GM21825 (cell line): ENCODE data around the gene AIG1.

Source experiments
- ATAC-seq: cut with Tn5 transposase; IDR thresholded peaks from one replicate; pipeline ENCODE4 v1.9.1; 2021; ENCODE audit warnings: mild to moderate bottlenecking, moderate library complexity; ENCODE audit not compliant: unreplicated experiment

Gene AIG1

DNA sequence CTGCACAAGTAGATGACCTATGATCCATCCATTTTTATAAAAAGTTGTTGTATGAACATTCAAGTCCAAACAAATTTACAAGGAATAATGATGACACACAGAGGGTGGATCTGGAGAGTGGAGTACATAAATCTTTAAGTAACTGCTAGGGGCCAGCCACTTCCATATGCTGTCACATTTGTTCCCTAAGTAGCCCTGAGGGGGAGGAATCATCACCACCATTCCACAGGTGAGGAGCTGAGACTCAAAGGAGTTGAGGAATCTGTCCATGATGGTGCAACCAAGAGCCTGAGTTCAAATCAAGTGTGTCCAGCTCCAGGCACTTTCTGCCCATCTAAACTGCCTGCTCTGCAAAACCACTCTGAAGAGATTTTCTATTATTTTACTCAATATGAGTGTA, 132.1 kb downstream of the AIG1 start:
- ATAC-seq, result no peak

DNA sequence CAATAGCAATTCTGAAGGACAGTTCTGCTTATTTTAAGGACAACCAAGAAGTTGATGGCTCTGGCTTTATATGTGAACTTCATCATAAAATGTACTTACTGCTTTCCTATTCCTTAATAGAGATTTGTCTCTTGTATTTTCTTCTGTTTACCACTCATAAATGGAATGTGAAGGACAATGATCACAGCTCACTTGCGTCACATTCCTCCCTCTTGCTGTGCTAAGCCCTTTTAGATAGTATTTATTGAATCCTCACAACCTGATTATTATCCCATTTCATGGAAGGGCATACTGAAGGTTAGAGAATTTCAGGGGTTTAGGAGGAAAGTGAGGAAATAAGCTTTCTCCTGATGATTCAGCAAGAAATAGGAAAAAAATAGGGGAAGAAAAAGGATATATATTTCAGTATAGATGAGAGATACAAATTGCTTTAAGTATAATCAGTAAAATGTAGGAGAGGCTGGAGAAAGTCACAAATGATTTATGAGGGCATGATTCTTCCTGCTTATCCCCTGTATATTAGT, 132.9 kb downstream of the AIG1 start:
- ATAC-seq, result no peak

DNA sequence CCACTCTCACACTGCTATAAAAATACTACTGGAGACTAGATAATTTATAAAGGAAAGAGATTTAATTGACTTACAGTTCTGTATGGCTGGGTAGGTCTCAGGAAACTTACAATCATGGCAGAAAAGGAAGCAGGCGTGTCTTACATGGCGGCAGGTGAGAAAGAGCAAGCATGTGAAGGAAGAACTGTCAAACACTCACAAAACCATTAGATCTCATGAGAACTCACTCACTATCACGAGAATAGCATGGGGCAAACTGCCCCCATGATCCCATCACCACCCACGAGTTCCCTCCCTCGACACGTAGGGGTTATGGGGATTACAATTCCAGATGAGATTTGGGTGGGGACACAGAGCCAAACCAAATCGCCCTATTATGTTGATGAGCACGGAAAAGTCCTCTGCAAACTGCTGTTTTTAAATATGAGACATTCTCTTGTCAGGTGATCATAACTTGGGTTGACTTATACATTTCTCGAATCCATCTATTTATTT, 133.5 kb downstream of the AIG1 start:
- ATAC-seq, result no peak

DNA sequence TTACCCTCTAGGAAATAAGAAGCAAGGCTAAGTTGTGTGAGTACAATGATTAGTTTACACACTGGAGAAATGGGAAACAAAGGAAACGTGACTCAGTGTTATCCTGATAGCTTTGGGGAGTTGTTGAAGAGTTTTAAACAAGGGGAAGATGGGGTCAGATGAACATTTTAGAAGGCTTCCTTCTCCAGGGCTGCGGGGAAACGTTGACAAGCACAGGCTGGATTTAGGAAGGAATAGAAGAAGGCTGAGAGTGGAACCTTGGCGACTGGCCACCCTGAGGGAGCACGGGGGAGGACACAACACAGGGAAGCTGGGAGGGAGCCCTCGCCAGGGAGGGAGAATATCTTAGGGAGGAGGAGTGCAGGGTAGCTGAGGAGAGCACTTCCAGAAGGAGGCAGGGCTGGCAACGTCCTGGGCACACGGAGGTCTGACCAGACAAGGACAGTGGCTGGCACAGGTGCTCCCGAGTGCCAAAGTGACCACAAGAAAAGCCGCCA, 134.7 kb downstream of the AIG1 start:
- no peak for ATAC-seq

DNA sequence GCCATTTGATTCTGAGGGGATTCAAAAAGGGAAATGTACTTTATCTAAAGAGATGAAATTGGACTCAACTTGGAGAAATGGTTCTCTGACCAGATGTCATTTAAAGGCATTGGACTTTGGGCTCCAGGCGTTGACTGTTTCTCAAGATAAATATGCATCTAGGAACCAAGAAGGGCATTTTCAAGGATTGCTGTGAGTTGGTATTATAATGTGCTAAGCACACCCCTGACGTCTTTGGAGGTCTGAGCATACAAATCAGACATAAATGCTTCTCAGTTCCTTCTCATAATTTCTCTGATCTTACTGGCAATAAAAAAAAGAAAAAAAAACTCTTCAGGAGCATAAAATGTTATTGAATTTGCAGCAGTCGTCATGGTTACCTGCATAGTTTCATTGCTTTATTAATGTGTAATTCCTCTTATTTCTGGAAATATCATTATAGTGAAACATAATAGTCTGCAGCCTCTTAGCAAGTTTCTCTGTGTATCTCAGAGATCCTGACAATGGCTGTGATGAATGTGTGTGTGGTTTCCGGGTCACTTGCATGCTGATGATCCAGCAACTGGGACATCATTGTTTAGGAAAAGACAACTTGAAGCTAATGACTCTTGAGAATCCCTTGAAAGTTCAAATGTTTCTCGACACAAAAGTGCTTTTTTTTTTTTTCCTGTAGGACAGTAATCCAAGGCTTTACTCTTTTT, 136.0 kb downstream of the AIG1 start:
- ATAC-seq, result no peak

DNA sequence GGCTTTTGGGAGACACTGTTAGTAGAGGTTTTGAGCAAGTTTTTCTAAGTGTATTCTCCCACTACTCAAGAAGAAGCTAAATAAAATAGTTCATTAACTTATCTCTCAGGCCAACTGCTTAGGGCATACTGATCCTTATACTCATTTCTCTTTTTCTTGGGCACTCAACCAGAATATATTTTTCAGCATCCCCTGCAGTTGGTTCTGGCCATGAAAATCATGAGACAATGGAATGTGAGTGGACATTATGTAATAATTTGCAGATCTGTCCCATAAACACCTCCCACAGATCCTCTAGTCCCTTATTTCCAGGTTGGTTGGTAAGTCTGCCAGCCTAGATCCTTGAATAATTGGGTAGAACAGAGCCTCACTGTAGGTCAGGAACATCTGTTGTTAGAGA, 136.7 kb downstream of the AIG1 start:
- no peak for ATAC-seq

DNA sequence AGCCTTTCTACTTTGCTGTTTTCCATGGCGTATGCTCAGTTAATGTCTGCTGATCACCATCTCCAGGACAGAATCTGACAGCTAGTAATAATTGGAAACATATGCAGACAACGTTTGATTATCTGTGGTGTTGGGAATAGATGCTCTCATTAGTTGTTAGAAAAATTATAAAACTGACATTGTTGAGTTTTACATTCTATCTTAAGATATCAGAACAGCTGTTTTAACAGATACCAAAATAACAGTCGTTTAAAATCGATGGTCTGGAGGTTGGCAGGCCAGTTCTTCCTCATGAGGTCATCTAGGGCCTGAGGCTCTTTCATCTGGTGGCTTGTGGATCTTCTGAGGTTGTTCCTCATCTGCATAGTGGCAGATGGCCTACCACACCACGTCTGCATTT, 137.6 kb downstream of the AIG1 start:
- no peak for ATAC-seq

DNA sequence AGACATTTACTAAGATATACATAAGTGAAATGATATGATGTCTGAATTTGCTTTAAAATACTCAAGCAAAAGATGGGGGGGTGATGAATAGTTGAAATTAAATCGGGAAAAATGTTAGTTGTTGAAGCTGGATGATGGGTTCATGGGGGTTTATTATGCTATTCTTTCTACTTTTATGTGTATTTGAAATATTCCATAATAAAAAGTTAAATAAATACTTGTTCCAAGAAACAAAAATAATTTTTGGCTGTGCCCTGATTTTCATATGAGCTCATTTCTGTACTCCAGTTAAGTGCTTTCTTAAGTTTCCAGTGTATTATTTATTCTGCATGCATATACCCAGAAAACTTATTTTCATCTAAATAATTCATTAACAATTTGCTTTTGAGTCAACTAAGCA, 138.6 kb downstream of the AIG1 start:
- no peak for ATAC-seq

DNA sequence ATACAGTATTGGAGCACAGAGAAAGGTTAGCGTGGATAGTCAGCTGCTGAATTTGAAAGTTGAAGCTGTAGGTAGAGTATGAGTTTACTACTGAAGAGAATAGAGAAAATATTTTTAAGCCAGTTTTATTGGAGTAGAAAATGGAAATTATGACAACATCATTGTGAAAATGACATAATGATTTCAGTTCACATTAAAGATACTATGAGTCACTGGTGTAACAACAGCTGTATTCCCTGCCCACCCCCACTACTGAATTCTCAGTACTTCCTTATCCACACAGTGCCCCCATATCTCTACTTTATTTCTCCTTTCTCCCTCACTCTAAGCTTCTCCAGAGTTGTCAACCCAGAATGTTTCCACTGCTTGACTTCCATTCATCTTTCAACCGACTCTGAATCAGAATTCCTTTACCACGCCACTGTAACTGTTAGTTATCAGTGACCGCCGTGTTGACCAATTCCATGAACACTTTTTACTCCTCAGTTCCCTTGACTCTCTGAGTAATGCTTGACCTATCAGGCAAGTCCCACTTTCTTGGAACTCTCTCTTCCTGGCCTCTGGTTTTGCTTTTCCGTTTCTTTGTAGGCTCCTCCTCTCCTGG, 139.6 kb downstream of the AIG1 start:
- ATAC-seq, result no peak

DNA sequence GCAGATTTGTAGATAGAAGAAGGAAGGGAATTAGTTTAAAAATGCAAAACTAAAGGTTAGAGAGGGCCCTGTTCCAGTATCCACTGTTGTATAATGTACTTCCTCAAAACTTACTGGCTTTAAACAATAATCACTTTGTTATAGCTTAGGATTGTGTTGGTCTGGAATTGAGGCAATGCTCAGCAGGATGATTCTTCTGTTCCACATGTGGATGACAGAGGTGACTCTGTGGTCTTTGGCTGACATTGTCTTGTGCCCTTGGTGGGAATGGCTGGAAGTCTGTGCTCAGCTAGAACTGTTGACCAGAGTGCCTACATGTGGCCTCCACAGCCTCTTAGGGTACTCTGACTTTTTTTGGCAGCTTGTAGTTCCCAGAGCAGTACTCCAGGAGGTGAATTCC, 143.4 kb downstream of the AIG1 start:
- no peak for ATAC-seq

DNA sequence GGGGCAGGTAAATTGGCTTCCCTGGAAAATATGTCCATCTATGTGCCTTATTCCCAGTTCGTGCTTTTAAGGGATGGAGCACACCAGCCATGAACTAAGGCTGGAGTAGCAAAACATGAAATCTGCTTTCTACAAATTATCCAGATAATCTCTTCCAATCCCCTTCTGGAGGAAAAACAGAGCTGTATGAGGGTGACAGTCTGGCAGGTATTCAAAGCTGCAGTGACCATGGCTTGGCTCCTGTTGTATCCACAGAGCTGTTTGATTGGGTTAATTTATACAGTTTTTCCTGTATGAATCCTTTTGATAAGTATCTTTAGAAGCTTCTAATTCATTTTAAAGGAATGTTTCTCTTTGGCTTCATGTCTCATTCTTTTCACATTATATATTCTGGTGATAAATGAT, 144.4 kb downstream of the AIG1 start:
- no peak for ATAC-seq

DNA sequence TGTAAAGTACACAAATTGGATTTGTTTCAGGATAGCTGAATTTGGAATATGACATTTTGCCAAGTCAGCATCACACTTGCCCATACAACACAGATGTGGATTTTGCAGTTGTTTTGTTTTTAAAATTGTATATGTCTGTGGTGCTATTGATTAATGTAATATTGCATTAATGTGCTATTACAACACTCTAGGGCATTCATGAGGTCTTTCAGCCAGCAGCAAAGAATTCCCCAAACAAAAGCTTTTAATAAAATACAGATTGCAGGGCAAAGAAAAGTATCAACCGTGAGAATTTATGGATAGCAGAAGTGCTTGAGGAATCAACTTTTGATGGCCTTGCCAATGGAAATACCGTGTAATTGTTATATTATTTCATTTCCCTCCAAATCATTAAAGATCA, 144.9 kb downstream of the AIG1 start:
- ATAC-seq, result no peak

DNA sequence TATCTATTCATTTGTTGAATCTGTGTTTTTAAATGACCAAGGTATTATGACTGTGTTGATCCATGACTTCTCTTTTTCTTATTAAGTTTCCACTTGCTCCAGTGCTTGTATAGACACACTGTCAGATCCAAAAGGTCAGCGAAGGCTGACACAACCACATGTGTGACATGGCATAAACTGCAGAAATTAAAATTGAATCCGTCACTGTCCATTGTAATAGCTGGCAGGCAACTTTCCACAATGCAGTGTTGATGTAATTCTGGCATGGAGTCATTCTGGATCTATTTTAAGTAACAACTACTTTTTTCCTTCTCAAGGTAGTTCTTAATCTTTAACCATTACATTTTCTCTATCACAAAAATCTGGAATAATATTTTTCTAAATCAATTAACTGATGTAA, 145.3 kb downstream of the AIG1 start:
- no peak for ATAC-seq

DNA sequence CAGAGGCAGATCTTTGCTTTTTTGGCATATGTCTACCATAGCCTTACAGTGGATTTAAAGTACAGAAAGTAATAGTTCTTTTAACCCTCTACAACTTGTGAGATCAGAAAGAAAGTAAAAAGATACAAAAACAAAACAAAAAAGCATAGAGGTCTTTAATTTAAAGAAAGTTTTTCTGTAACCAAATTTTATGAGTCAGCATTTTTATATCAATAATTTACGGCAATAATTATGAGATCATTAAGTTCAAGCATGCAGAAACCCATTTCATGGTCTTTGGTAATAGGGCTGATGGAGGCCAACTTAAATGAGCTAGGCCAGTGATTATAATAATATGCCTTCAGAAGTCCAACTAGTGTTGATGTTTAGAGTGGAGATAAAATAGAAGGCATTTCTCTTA, 145.9 kb downstream of the AIG1 start:
- no peak for ATAC-seq

DNA sequence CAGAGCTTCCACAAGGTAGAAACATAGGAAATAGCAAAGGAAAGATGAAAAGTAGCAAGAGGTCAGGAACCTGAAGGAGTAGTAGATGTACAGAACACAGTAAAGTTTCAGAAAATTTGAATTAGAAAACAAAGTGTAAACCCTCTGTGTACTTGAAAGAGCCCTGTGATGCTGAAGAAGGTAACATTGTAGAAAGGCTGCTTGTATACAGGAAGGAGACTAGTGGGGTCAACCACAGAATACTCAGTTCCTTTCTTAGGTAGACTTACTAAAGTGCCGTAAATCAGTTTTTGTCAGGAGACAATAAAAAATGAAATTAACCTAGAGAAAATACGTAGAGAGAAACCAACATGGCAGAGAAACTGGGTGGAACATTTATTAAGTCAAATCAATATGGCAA, 149.7 kb downstream of the AIG1 start:
- ATAC-seq, result no peak

DNA sequence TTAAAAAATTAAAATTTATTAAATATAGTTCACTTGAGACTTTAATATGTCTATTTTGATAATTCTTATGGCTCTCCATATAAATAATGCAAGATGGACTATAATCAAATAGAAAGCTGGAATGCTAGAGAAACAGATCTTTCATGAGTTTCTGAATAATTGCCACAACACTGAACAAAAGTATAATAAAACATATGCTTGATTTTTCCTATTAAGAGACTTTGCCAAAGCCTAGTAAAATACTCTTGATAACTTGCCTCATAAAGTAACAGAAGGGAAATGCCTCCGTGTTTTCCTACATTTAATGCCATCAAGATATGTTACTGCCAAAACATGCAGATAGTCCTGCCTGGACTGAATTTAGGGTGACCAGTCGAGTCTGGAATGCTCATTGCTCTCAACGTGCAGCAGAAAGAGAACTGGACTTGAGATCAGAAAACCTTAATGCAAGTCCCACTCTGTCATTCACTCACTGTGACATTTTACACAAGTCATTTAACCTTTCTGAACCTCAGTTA, 153.2 kb downstream of the AIG1 start:
- no peak for ATAC-seq

DNA sequence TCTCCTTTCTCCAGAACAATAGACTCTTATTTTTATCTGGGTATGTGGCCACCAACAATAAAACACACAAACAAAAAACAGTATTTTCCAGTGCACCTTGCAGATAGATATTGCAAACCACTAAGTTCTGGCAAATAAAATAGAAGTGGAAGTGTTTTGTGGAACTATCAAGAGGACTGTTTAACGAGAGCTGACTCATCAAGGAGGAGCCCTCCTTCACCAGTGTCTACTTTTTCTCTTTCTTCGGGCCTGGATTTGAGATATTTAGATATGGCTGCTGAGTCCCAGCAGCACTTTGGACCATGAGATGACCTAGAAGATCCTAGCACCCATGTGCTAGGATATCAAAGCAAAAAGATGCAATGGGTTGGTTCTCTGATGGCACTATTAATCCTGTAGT, 154.7 kb downstream of the AIG1 start:
- no peak for ATAC-seq

DNA sequence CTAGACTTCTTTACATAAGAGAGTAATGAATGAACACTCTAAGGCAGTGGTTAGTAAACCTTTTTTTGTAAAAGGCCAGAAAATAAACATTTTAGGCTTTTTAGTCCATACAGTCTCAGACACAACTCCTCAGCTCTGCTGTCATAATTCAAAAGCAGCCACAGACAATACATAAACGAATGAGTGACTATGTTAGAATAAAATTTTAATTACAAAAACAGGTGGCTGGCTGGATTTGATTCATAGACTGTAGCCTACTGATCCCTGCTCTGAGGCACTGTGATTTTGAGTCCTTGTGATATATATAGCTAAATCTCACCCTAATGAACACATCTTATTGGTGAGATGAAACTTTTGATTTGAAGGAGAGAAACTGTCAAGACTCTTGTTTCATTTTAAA, 155.1 kb downstream of the AIG1 start:
- no peak for ATAC-seq

DNA sequence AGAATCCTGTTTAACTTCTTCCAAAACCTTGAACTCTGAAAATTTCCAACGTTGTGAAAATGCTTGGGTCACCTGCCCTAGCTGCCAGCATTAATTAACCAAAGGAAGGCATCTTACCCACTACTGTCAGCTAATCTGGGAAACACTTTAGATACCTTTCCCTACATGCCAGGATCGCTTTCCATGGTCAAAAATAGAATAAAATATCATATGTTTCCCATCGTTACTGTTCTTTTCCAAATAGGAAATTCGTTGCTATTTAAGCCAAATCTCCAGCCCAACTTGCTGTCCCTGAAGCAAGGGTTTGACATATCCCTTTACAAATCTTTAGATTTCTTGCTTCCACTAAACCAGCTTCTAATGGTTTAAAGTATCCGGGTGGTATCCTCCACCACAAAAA, 157.5 kb downstream of the AIG1 start:
- ATAC-seq, result no peak

DNA sequence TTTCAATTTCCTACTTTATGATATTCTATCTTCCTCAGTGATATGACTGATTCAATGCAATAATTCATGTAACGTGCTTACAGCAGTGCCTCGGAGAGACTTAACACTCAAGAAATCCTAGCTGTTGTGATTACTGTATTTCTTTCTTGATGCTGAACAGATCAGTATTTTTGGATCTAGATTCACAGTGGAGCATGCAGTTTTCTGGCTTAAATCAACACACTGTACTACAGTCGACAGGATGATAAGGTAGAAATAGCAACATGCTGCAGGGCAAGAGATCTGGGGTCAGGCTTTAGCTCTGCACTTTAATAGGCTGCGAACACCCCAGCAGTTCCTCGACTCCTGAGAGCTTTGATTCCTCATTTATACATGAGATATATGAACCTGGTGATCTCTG, 161.0 kb downstream of the AIG1 start:
- ATAC-seq, result no peak

DNA sequence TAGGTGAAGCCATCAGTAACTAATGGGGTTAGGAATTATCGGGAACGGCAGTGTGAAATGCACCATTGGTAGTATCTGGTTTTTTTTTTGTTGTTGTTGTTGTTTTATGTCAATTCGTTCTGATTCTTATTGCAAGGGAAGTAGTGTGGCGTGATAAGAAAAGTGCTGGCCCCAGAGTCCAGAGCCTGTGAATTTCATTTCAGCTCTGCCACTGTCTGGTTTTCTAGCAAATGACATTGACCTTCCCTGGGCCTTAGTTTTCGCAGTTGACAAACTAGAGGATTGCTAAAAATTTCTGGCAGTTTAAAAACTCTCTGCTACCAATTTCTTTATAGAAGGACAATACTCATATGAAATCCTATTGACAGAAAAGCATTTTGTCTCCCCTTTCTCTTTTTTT, 161.6 kb downstream of the AIG1 start:
- ATAC-seq, result no peak

DNA sequence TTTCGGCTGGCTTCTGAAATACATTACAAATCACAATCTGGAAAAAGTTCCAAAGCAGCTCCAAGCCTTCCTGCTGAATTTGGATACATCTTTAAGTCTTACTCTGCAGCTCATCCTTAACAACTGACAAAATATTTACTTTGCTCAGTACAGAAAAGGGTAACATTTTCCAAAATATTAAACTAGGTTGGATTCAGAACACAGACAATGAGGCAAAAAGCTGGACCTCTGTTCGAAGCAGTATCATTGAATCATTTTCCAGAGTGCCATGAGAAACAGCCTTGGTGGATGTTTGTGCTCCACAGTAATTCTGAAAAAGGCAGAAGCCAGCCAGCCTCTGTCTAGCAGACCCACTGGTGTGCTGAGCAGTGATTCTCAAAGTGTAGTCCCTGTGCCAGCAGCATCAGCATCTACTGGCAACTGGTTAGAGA, 162.1 kb downstream of the AIG1 start:
- no peak for ATAC-seq
